KMS-11 (cell line): ENCODE measurements around the gene SCAP.
A peak's percentile ranks its signal among the peaks of the same experiment; 100 is the strongest.

ENCODE experiments used
- H2AFZ ChIP-seq: fragments of 200-600 bp; sonication (generic); 2 replicates; pipeline ENCODE4 v1.6.1; 2016; ENCODE audit warnings: antibody characterized with exemption, mixed run types, low read depth
- H3K27ac ChIP-seq: fragments of 200-600 bp; sonication (generic); 2 replicates; pipeline ENCODE4 v1.6.1; 2016; ENCODE audit warnings: mild to moderate bottlenecking, mixed run types
- H3K27me3 ChIP-seq: fragments of 200-600 bp; sonication (generic); 2 replicates; pipeline ENCODE4 v1.6.1; 2017; ENCODE audit warnings: mild to moderate bottlenecking, low read depth, mixed run types, moderate library complexity; ENCODE audit not compliant: insufficient read depth
- H3K36me3 ChIP-seq: fragments of 200-600 bp; sonication (generic); 2 replicates; pipeline ENCODE4 v1.6.1; 2017; ENCODE audit warnings: mild to moderate bottlenecking, mixed run types; ENCODE audit not compliant: insufficient read depth
- H3K4me1 ChIP-seq: fragments of 200-600 bp; sonication (generic); 2 replicates; pipeline ENCODE4 v1.6.1; 2016; ENCODE audit warnings: mild to moderate bottlenecking, low read depth, mixed run types; ENCODE audit not compliant: poor library complexity, severe bottlenecking
- H3K4me2 ChIP-seq: fragments of 200-600 bp; sonication (generic); 2 replicates; pipeline ENCODE4 v1.7.0; 2016; ENCODE audit warnings: mild to moderate bottlenecking, mixed run types
- H3K4me3 ChIP-seq: fragments of 200-600 bp; sonication (generic); IDR thresholded peaks from 2 replicates; pipeline ENCODE4 v1.6.1; 2017; ENCODE audit warnings: low read depth, low read length, mixed read lengths; ENCODE audit not compliant: insufficient read depth
- H3K79me2 ChIP-seq: fragments of 200-600 bp; sonication (generic); 2 replicates; pipeline ENCODE4 v1.6.1; 2016; ENCODE audit warnings: low read depth, mixed run types; ENCODE audit not compliant: insufficient read depth
- H3K9ac ChIP-seq: fragments of 200-600 bp; sonication (generic); 2 replicates; pipeline ENCODE4 v1.6.1; 2016; ENCODE audit warnings: mild to moderate bottlenecking, mixed run types
- H4K20me1 ChIP-seq: fragments of 200-600 bp; sonication (generic); 2 replicates; pipeline ENCODE4 v1.6.1; 2016; ENCODE audit warnings: mild to moderate bottlenecking, mixed run types; ENCODE audit not compliant: insufficient read depth
- CTCF ChIP-seq: fragments of 200-600 bp; sonication (generic); conservative IDR thresholded peaks from 2 replicates; pipeline ENCODE4 v1.6.1; 2017; ENCODE audit warnings: low read depth, mild to moderate bottlenecking, antibody characterized with exemption, low read length, moderate library complexity, mixed read lengths

Gene SCAP

DNA sequence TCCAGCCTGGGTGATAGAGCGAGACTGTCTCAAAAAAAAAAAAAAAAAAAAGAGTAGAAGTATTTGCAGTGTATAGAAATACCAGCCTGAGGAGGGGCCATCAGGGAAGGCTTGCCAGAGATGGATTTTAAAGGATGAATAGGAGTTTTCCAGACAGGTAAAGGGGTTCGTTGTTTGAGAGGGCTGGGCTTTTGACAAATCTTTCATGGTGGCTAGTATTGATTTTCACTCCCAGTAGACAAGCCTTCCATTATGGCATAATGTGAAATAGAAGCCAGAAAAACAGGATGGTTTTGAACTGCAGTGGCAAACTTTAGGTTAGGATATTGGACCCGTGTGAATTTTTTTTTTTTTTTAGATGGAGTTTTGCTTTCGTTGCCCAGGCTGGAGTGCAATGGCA is 91.3 kb downstream of the SCAP start:
- Histone ChIP-seq H3K9ac (no peak overlapping the region), H3K4me1 (peaks cover 6% of the 10 kb centered on the region), H3K27ac (no peak overlapping the region), H3K4me3 (no peak overlapping the region), H3K27me3 (no peaks in the 10 kb centered on the region), H4K20me1 (no peaks in the 10 kb centered on the region), H3K4me2 (no peak overlapping the region), H3K36me3 (no peaks in the 10 kb centered on the region), H2AFZ (no peak overlapping the region), H3K79me2 (peaks cover 26% of the 10 kb centered on the region; the same call in 1 of the 2 replicates)
- TF ChIP-seq CTCF, result no peak

- Histone ChIP-seq H3K9ac (peak overlapping the region; percentile 91; the same call in 1 of the 2 replicates), H3K36me3 (no peaks in the 10 kb centered on the region), H4K20me1 (no peaks in the 10 kb centered on the region), H2AFZ (peak overlapping the region; percentile 45), H3K4me3 (peak overlapping the region; percentile 65), H3K27me3 (no peaks in the 10 kb centered on the region), H3K79me2 (peaks cover 26% of the 10 kb centered on the region; the same call in 1 of the 2 replicates), H3K4me2 (peak overlapping the region; percentile 72), H3K4me1 (peaks cover 6% of the 10 kb centered on the region), H3K27ac (peak overlapping the region; percentile 86)
- TF ChIP-seq CTCF, result no peak
These were observed 94.2 kb downstream of the SCAP start for GRCh38 chr3:47381317-47382157.

- Histone ChIP-seq H4K20me1 (no peaks in the 10 kb centered on the region), H3K36me3 (no peaks in the 10 kb centered on the region), H3K4me3 (peak within 1 kb of the TSS; percentile 65), H3K27ac (peak within 1 kb of the TSS; percentile 86), H3K9ac (peak within 1 kb of the TSS; percentile 91), H3K4me1 (peaks cover 6% of the 10 kb centered on the region), H2AFZ (peak within 1 kb of the TSS; percentile 73), H3K27me3 (no peaks in the 10 kb centered on the region), H3K4me2 (peak within 1 kb of the TSS; percentile 77), H3K79me2 (peaks cover 21% of the 10 kb centered on the region; the same call in 1 of the 2 replicates)
- TF ChIP-seq CTCF, result no peak
These were observed 95.0 kb downstream of the SCAP start, which contains the start of gene PTPN23 for GRCh38 chr3:47380601-47381316. TSS of gene PTPN23 (plus strand) at chr3:47381021. CDS start at chr3:47381097, 76 bp downstream.

- Histone ChIP-seq H3K36me3 (no peaks in the 10 kb centered on the region), H3K79me2 (peaks cover 20% of the 10 kb centered on the region; the same call in 1 of the 2 replicates), H2AFZ (peak overlapping the region; percentile 73)
These were observed 95.6 kb downstream of the SCAP start for GRCh38 chr3:47380026-47380600.

More at GRCh38 chr3:47380026-47380600, 95.6 kb downstream of the SCAP start:
- TF ChIP-seq CTCF, result no peak
- Histone ChIP-seq H3K9ac (peak overlapping the region; percentile 91), H3K4me1 (peaks cover 6% of the 10 kb centered on the region), H3K4me2 (peak overlapping the region; percentile 77), H3K27me3 (no peaks in the 10 kb centered on the region), H3K27ac (peak overlapping the region; percentile 86), H3K4me3 (peak overlapping the region; percentile 37), H4K20me1 (no peaks in the 10 kb centered on the region)
